Ascending aorta (tissue), 2 donors: ENCODE data around the gene RIMBP2. TPM values are rescaled to one million over a fixed set of nuclear protein-coding genes. Genes with fewer than 3 reads are reported as not detected.

Experiments
- DNase-seq, 2 donors: peaks; one replicate each; pipeline ENCODE4 v3.0.0-alpha.2; 2019; ENCODE audit warnings: low spot score in 2 of 2
- H3K27ac ChIP-seq, 2 donors: fragments of 200-600 bp; sonication (generic); one replicate each; pipeline ENCODE4 v1.5.1; 2016 to 2017; ENCODE audit warnings: mild to moderate bottlenecking in 1 of 2
- H3K27me3 ChIP-seq: fragments of 200-600 bp; sonication (generic); one replicate; pipeline ENCODE4 v1.5.1; 2017
- H3K36me3 ChIP-seq, 2 donors: fragments of 200-600 bp; sonication (generic); one replicate each; pipeline ENCODE4 v1.5.1; 2016
- H3K4me1 ChIP-seq, 2 donors: fragments of 200-600 bp; sonication (generic); one replicate each; pipeline ENCODE4 v1.5.1; 2016 to 2017; ENCODE audit warnings: mild to moderate bottlenecking in 1 of 2
- H3K4me3 ChIP-seq, 2 donors: fragments of 200-600 bp; sonication (generic); one replicate each; pipeline ENCODE4 v1.5.1; 2016 to 2017; ENCODE audit warnings: mild to moderate bottlenecking in 1 of 2
- H3K9me3 ChIP-seq, 2 donors: fragments of 200-600 bp; sonication (generic); one replicate each; pipeline ENCODE4 v1.5.1; 2016
- CTCF ChIP-seq, 3 experiments: fragments of 200-600 bp in 2 of 3; fragments of 450-650 bp in 1 of 3; sonication (generic) in 2 of 3; IDR thresholded peaks; one replicate each; pipeline ENCODE4 v1.5.1; 2016 to 2019; ENCODE audit warnings: antibody characterized with exemption in 3 of 3, mild to moderate bottlenecking in 1 of 3, moderate library complexity in 1 of 3
- intact Hi-C: fragments of 100-400 bp; cut with DNase I; formaldehyde crosslinking; loops from one replicate; pipeline ENCODE4 v1.15.1; 2023
- total RNA-seq: library from RNA; depleted of rRNA; stranded (reverse); fragments of >200 nt; gene quantifications from one replicate; pipeline ENCODE4 v1.1.0, GENCODE V29; 2016

Gene RIMBP2
- total RNA-seq, 1 donor from 2014 or later, result not detected

GRCh38 chr12:130438243-130438620, 277.9 kb downstream of the RIMBP2 start:
- intact Hi-C loops, result no loop called here
- H3K36me3 ChIP-seq, result no peaks in the 10 kb centered on the region
- no peak for DNase-seq
- H3K4me3 ChIP-seq, result no peak overlapping the region
- H3K4me1 ChIP-seq, result no peaks in the 10 kb centered on the region
- no peaks in the 10 kb centered on the region for H3K9me3 ChIP-seq
- no peaks in the 10 kb centered on the region for H3K27me3 ChIP-seq
- no peak for TF ChIP-seq CTCF (IDR thresholded peaks at IDR 0.05)
- H3K27ac ChIP-seq, result no peak overlapping the region

DNA sequence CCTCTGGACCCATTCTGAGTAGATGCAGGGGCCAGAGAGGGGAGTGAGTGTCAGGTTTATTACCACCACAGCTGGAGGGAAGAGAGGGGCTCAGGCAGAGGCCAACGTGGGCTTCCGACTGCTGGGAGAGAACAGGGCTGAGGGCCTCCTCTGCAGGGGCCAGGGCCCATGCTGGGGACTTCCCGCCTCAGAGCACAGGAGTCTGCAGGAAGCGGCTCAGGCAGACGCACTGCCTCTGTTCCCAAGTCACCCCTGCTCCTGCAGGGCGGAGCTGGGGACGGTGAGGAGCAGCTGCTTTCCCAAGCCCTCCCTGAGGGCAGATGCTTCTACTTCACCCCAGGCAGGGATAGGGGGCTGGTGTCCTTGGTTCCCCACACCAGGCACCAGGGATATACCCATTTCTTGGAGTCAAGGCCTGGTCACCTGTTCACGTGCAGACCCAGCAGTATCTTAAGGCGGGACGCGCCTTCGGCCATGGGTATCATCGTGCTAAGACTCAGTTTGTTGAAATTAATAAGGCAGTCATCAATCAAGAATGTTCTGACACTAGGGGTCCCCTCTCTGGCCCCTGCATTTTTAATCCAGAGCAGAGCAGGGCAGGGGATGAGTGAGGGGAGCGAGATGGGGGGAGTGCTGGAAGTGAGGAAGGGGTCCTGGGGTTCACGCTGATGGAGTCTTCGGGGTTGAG, 278.4 kb downstream of the RIMBP2 start:
- no peak for TF ChIP-seq CTCF (IDR thresholded peaks at IDR 0.05)
- Histone ChIP-seq H3K36me3 (no peaks in the 10 kb centered on the region), H3K27ac (no peak overlapping the region), H3K27me3 (no peaks in the 10 kb centered on the region), H3K4me3 (no peak overlapping the region), H3K9me3 (no peaks in the 10 kb centered on the region), H3K4me1 (no peaks in the 10 kb centered on the region)
- intact Hi-C loops, result no loop called here
- DNase-seq, result no peak

DNA sequence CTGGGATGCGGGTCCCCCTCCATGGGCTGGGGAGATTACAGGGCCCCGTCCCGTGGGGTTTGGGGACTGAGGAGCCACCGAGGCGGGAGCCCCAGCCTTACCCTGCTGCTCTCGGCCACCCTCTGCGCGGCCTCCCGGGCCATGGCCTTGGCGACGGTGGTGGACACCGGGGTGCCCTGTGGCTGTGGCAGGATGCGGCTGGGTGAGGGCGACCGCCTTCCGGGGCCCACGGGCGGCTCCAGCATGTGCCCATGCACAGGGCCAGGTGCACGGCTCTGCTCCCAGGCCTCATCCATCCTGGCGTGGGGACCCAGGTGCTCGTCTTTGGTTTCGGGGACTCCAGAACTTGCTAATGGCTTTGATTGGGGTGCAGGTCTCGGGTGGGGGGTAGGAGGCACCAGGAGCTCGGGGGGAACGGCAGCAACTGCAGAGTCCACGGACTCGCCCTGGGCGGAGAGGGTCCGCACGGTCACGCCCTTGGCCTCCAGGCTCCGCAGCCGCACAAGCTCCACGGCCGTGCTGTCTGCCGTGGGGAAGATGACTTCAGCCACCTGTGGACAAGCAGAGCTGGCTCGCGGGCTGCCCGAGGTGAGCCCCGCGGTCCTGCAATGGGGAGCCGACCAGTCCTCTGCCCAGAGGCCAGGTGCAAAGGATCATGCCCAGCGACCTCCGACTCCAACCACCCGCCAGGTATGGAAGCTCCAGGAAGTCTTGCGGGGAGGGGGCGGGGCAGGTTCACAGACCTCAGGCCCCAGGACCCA, 279.2 kb downstream of the RIMBP2 start:
- no peak overlapping the region for H3K27ac ChIP-seq
- no peaks in the 10 kb centered on the region for H3K36me3 ChIP-seq
- intact Hi-C loops, result no loop called here
- no peaks in the 10 kb centered on the region for H3K4me1 ChIP-seq
- H3K9me3 ChIP-seq, result no peaks in the 10 kb centered on the region
- DNase-seq, result no peak
- no peak overlapping the region for H3K4me3 ChIP-seq
- TF ChIP-seq CTCF (IDR thresholded peaks at IDR 0.05), result no peak
- H3K27me3 ChIP-seq, result no peaks in the 10 kb centered on the region

DNA sequence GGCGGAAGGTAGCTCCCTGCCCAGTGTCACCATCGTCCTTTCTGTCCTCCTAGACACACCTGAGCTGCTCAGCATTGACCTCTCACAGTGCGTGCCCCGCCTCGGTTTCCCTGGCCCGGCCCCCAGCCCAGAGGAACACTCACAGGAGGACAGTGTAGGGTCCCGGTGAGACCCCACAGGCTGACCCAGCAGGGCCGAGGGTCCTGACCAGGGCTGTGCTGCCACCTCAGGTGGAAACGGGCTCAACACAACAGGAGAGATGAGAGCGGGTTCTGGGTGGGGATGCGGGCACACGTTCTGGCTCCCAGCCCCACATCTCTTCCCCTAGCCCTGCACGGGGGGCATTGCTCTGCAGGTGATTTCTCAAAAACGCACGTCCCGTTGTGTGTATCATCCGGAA, 280.3 kb downstream of the RIMBP2 start:
- intact Hi-C loops, result no loop called here
- Histone ChIP-seq H3K4me1 (no peaks in the 10 kb centered on the region), H3K27me3 (no peaks in the 10 kb centered on the region), H3K4me3 (no peak overlapping the region), H3K36me3 (no peaks in the 10 kb centered on the region), H3K9me3 (no peaks in the 10 kb centered on the region), H3K27ac (no peak overlapping the region)
- TF ChIP-seq CTCF (IDR thresholded peaks at IDR 0.05), result no peak
- DNase-seq, result no peak

- DNase-seq, result no peak
- H3K36me3 ChIP-seq, result no peaks in the 10 kb centered on the region
- H3K9me3 ChIP-seq, result no peaks in the 10 kb centered on the region
- H3K4me3 ChIP-seq, result no peak overlapping the region
- no peak for TF ChIP-seq CTCF (IDR thresholded peaks at IDR 0.05)
- H3K4me1 ChIP-seq, result no peaks in the 10 kb centered on the region
- intact Hi-C loops, result no loop called here
- no peaks in the 10 kb centered on the region for H3K27me3 ChIP-seq
- no peak overlapping the region for H3K27ac ChIP-seq
These were observed 280.8 kb downstream of the RIMBP2 start for GRCh38 chr12:130435331-130435730.
